K562 (cell line): ENCODE data around the gene NRP1. TPM values are rescaled to one million over a fixed set of nuclear protein-coding genes. Genes with fewer than 3 reads are reported as not detected.

ENCODE experiments used
- CHD7 ChIP-seq: fragments of 200-600 bp; sonication (generic); IDR thresholded peaks from one replicate; pipeline ENCODE4 v1.6.1; 2012; ENCODE audit warnings: mild to moderate bottlenecking, low read depth, low read length, inconsistent platforms
- RBM17 ChIP-seq: fragments of 200-400 bp; formaldehyde crosslinking; IDR thresholded peaks from 2 replicates; pipeline ENCODE4 v1.6.1; 2017; ENCODE audit warnings: low read depth, mild to moderate bottlenecking, low read length, borderline replicate concordance
- polyA plus RNA-seq, 8 experiments: library from polyadenylated mRNA; depleted of rRNA in 4 of 8; stranded (reverse) in 5 of 8; unstranded in 3 of 8; fragments of >200 nt; fragmentation: Nextera tagmentation in 2 of 8; fragmentation: Illumina TruSeq in 1 of 8; extraction: Ambion mirVana in 2 of 8; extraction: Trizol in 1 of 8; gene quantifications; 2 replicates each; pipeline versions ENCODE4 v1.2.1 to v1.2.3, GENCODE V29; 2011 to 2014; ENCODE audit warnings: inconsistent platforms in 1 of 8, missing spikeins in 1 of 8
- total RNA-seq, 7 experiments: library from RNA; depleted of rRNA in 6 of 7; stranded (reverse); fragments of >200 nt in 6 of 7; fragmentation: Illumina TruSeq in 2 of 7; extraction: Trizol in 2 of 7; gene quantifications; 2 replicates each; pipeline versions ENCODE4 v1.2.1 to v1.2.3, GENCODE V29; 2011 to 2021; ENCODE audit warnings: low replicate concordance in 1 of 7

NRP1 gene
- total and polyA plus RNA-seq, 9 of the 15 experiments (the other 6 are each of a cell fraction or from before 2014, with no cell fraction given) = 0.01 to 0.38 (median 0.04) TPM; not detected in 5

GRCh38 chr10:33315891-33316290, 18.6 kb downstream of the NRP1 start (continued):
- TF ChIP-seq CHD7 (no peak), RBM17 (no peak)
- TF ChIP-seq, all 486 proteins: peak for 5
